Activated CD4-positive, alpha-beta memory T cell treated with anti-CD3 and anti-CD28 coated beads for 36 hours (primary cell): Measurements from ENCODE around the gene LHX3. TPM values are rescaled to one million over a fixed set of nuclear protein-coding genes. Genes with fewer than 3 reads are reported as not detected.

Experiments used
- CTCF ChIA-PET: fragments of 350-600 bp; sonication (Branson Sonifier 250); formaldehyde crosslinking; loops from one replicate; lab custom pipeline; 2021; ENCODE audit warnings: antibody characterized with exemption, inconsistent platforms; lab: Charles Lee
- POLR2A ChIA-PET: fragments of 350-600 bp; sonication (Branson Sonifier 250); formaldehyde crosslinking; loops from one replicate; lab custom pipeline; 2021; ENCODE audit warnings: antibody characterized with exemption; lab: Charles Lee
- DNase-seq: peaks from one replicate; pipeline ENCODE4 v3.0.0-alpha.2; 2020
- H3K27ac Mint-ChIP-seq: one replicate; pipeline ENCODE4 v1.8.0; 2021; ENCODE audit warnings: mixed read lengths
- H3K27me3 Mint-ChIP-seq: one replicate; pipeline ENCODE4 v1.8.0; 2021; ENCODE audit warnings: mixed read lengths
- H3K36me3 Mint-ChIP-seq: one replicate; pipeline ENCODE4 v1.8.0; 2021; ENCODE audit warnings: mixed read lengths
- H3K4me1 Mint-ChIP-seq: one replicate; pipeline ENCODE4 v1.8.0; 2021; ENCODE audit warnings: low read depth, mixed read lengths
- H3K4me3 Mint-ChIP-seq: one replicate; pipeline ENCODE4 v1.8.0; 2021; ENCODE audit warnings: mild to moderate bottlenecking, mixed read lengths
- H3K9me3 Mint-ChIP-seq: one replicate; pipeline ENCODE4 v1.8.0; 2021; ENCODE audit warnings: mixed read lengths
- intact Hi-C: fragments of 100-400 bp; cut with micrococcal nuclease; formaldehyde crosslinking; loops from one replicate; pipeline ENCODE4 v1.15.1; 2023
- total RNA-seq, 2 experiments: library from RNA; stranded (reverse); gene quantifications; one replicate each; pipeline ENCODE4 v1.2.3, GENCODE V29; 2021

The LHX3 gene
- total RNA-seq, 2 experiments from 2014 or later, result not detected

- POLR2A ChIA-PET, result no interaction called here
- Mint-ChIP-seq H3K36me3 (peaks cover 35% of the 10 kb centered on the region), H3K27ac (no peak overlapping the region)
These were observed 4.9 kb upstream of the LHX3 start for GRCh38 chr9:136209786-136210185.

GRCh38 chr9:136209232-136209631, 4.3 kb upstream of the LHX3 start:
- peaks cover 29% of the 10 kb centered on the region for H3K36me3 Mint-ChIP-seq
- no peak for DNase-seq
- no peak overlapping the region for H3K4me3 Mint-ChIP-seq
- intact Hi-C loops, result no loop called here
- ChIA-PET CTCF (no interaction called here), POLR2A (no interaction called here)
- H3K4me1 Mint-ChIP-seq, result no peaks in the 10 kb centered on the region
- peaks cover 4% of the 10 kb centered on the region for H3K27me3 Mint-ChIP-seq
- no peak overlapping the region for H3K27ac Mint-ChIP-seq
- H3K9me3 Mint-ChIP-seq, result no peaks in the 10 kb centered on the region

More at GRCh38 chr9:136209786-136210185, 4.9 kb upstream of the LHX3 start:
- H3K4me3 Mint-ChIP-seq, result no peak overlapping the region
- no peaks in the 10 kb centered on the region for H3K4me1 Mint-ChIP-seq
- peaks cover 2% of the 10 kb centered on the region for H3K27me3 Mint-ChIP-seq
- H3K9me3 Mint-ChIP-seq, result no peaks in the 10 kb centered on the region
- DNase-seq, result no peak
- CTCF ChIA-PET, result no interaction called here
- intact Hi-C loops, result no loop called here

GRCh38 chr9:136208675-136209074, 3.7 kb upstream of the LHX3 start:
- ChIA-PET CTCF (no interaction called here), POLR2A (interaction anchor here (0.9 kb wide), 1 partner anchor 11 kb away, joined by 3 read pairs; no protein-coding TSS in a partner anchor)
- H3K4me1 Mint-ChIP-seq, result no peaks in the 10 kb centered on the region
- no peak overlapping the region for H3K4me3 Mint-ChIP-seq
- peaks cover 23% of the 10 kb centered on the region for H3K36me3 Mint-ChIP-seq
- H3K27me3 Mint-ChIP-seq, result peaks cover 8% of the 10 kb centered on the region
- DNase-seq, result no peak
- intact Hi-C loops, result no loop called here
- no peak overlapping the region for H3K27ac Mint-ChIP-seq
- H3K9me3 Mint-ChIP-seq, result no peaks in the 10 kb centered on the region

- no peak for DNase-seq
- intact Hi-C loops, result no loop called here
- Mint-ChIP-seq H3K27me3 (peaks cover 13% of the 10 kb centered on the region), H3K9me3 (no peaks in the 10 kb centered on the region), H3K4me3 (no peak overlapping the region), H3K4me1 (no peaks in the 10 kb centered on the region), H3K27ac (no peak overlapping the region), H3K36me3 (peaks cover 14% of the 10 kb centered on the region)
- ChIA-PET POLR2A (no interaction called here), CTCF (no interaction called here)
These were observed 2.7 kb upstream of the LHX3 start for GRCh38 chr9:136207616-136208015.

GRCh38 chr9:136206602-136207275, 1.8 kb upstream of the LHX3 start:
- no peak overlapping the region for H3K27ac Mint-ChIP-seq

GRCh38 chr9:136205707-136205992, 722 bp upstream of the LHX3 start:
- ChIA-PET CTCF (interaction anchor here (1.0 to 1.5 kb wide), 2 partner anchors 9 to 19 kb away, joined by 4 to 7 read pairs; no protein-coding TSS in a partner anchor), POLR2A (no interaction called here)
- no peak for DNase-seq
- H3K4me3 Mint-ChIP-seq, result no peak overlapping the region
- H3K9me3 Mint-ChIP-seq, result no peaks in the 10 kb centered on the region
- peaks cover 10% of the 10 kb centered on the region for H3K36me3 Mint-ChIP-seq
- peaks cover 21% of the 10 kb centered on the region for H3K27me3 Mint-ChIP-seq
- H3K27ac Mint-ChIP-seq, result no peak overlapping the region
- no peaks in the 10 kb centered on the region for H3K4me1 Mint-ChIP-seq
- intact Hi-C loops, result no loop called here

More at GRCh38 chr9:136206602-136207275, 1.8 kb upstream of the LHX3 start:
- intact Hi-C loops, result no loop called here
- no peak for DNase-seq
- peaks cover 13% of the 10 kb centered on the region for H3K27me3 Mint-ChIP-seq
- ChIA-PET POLR2A (no interaction called here), CTCF (interaction anchor here (0.6 to 1.5 kb wide), 3 partner anchors 10 to 236 kb away, joined by 4 to 7 read pairs (median 4); no protein-coding TSS in a partner anchor)
- peaks cover 10% of the 10 kb centered on the region for H3K36me3 Mint-ChIP-seq
- H3K4me1 Mint-ChIP-seq, result no peaks in the 10 kb centered on the region
- H3K4me3 Mint-ChIP-seq, result no peak overlapping the region
- no peaks in the 10 kb centered on the region for H3K9me3 Mint-ChIP-seq

- no peak for DNase-seq
- Mint-ChIP-seq H3K27me3 (peaks cover 29% of the 10 kb centered on the region), H3K9me3 (no peaks in the 10 kb centered on the region), H3K36me3 (peaks cover 8% of the 10 kb centered on the region), H3K4me3 (no peak overlapping the region), H3K27ac (no peak overlapping the region), H3K4me1 (no peaks in the 10 kb centered on the region)
- POLR2A ChIA-PET, result no interaction called here
- CTCF ChIA-PET, result no interaction called here
- intact Hi-C loops, result no loop called here
These were observed 653 bp downstream of the LHX3 start for GRCh38 chr9:136204145-136204805.

- CTCF ChIA-PET, result no interaction called here
- Mint-ChIP-seq H3K9me3 (no peaks in the 10 kb centered on the region), H3K4me1 (no peaks in the 10 kb centered on the region), H3K36me3 (peaks cover 5% of the 10 kb centered on the region), H3K27me3 (peaks cover 29% of the 10 kb centered on the region), H3K27ac (no peak overlapping the region), H3K4me3 (no peak overlapping the region)
- intact Hi-C loops, result no loop called here
- POLR2A ChIA-PET, result no interaction called here
- no peak for DNase-seq
These were observed 1.4 kb downstream of the LHX3 start for GRCh38 chr9:136203408-136204144.

- intact Hi-C loops, result no loop called here
- peaks cover 37% of the 10 kb centered on the region for H3K27me3 Mint-ChIP-seq
- no peak overlapping the region for H3K27ac Mint-ChIP-seq
- ChIA-PET POLR2A (no interaction called here), CTCF (no interaction called here)
- H3K4me3 Mint-ChIP-seq, result no peak overlapping the region
- no peaks in the 10 kb centered on the region for H3K9me3 Mint-ChIP-seq
- DNase-seq, result no peak
- no peaks in the 10 kb centered on the region for H3K4me1 Mint-ChIP-seq
- peaks cover 1% of the 10 kb centered on the region for H3K36me3 Mint-ChIP-seq
These were observed 2.2 kb downstream of the LHX3 start for GRCh38 chr9:136202454-136203407.

- CTCF ChIA-PET, result no interaction called here
- no peak for DNase-seq
- Mint-ChIP-seq H3K27me3 (peaks cover 39% of the 10 kb centered on the region), H3K4me1 (peaks cover under 1% of the 10 kb centered on the region), H3K27ac (no peak overlapping the region), H3K4me3 (no peak overlapping the region), H3K36me3 (no peaks in the 10 kb centered on the region), H3K9me3 (no peaks in the 10 kb centered on the region)
- intact Hi-C loops, result no loop called here
- POLR2A ChIA-PET, result no interaction called here
These were observed 3.1 kb downstream of the LHX3 start for GRCh38 chr9:136201609-136202453.

- ChIA-PET CTCF (no interaction called here), POLR2A (no interaction called here)
- Mint-ChIP-seq H3K9me3 (no peaks in the 10 kb centered on the region), H3K4me3 (no peak overlapping the region), H3K36me3 (no peaks in the 10 kb centered on the region), H3K27me3 (peaks cover 46% of the 10 kb centered on the region), H3K27ac (no peak overlapping the region), H3K4me1 (peaks cover 2% of the 10 kb centered on the region)
- DNase-seq, result no peak
- intact Hi-C loops, result no loop called here
These were observed 3.8 kb downstream of the LHX3 start for GRCh38 chr9:136201174-136201573.
